Ishikawa (cell line): Measurements from ENCODE around the gene ATP23.

Experiments
- CEBPB ChIP-seq: IDR thresholded peaks from 2 replicates; pipeline ENCODE4 v1.6.1; 2012
- CREB1 ChIP-seq: IDR thresholded peaks from 2 replicates; pipeline ENCODE4 v1.6.1; 2012; ENCODE audit warnings: low read depth
- EGR1 ChIP-seq: IDR thresholded peaks from 2 replicates; pipeline ENCODE4 v1.6.1; 2012
- EP300 ChIP-seq: IDR thresholded peaks from 2 replicates; pipeline ENCODE4 v1.6.1; 2012; ENCODE audit warnings: borderline replicate concordance
- FOXM1 ChIP-seq: IDR thresholded peaks from 2 replicates; pipeline ENCODE4 v1.6.1; 2012; ENCODE audit warnings: low read depth, borderline replicate concordance
- RAD21 ChIP-seq: IDR thresholded peaks from 2 replicates; pipeline ENCODE4 v1.6.1; 2012; ENCODE audit warnings: low read depth
- TAF1 ChIP-seq: IDR thresholded peaks from 2 replicates; pipeline ENCODE4 v1.6.1; 2012; ENCODE audit warnings: low read depth, mild to moderate bottlenecking
- YY1 ChIP-seq: IDR thresholded peaks from 2 replicates; pipeline ENCODE4 v1.6.1; 2012; ENCODE audit warnings: low read depth
- ZBTB7A ChIP-seq: IDR thresholded peaks from 2 replicates; pipeline ENCODE4 v1.6.1; 2012; ENCODE audit warnings: low read depth
- TF ChIP-seq, protein P1 (sequence below): IDR thresholded peaks from 2 replicates; pipeline ENCODE4 v1.6.1; 2012
- TF ChIP-seq, protein P2 (sequence below): IDR thresholded peaks from 2 replicates; pipeline ENCODE4 v1.6.1; 2012; ENCODE audit warnings: low read depth, mild to moderate bottlenecking

DNA sequence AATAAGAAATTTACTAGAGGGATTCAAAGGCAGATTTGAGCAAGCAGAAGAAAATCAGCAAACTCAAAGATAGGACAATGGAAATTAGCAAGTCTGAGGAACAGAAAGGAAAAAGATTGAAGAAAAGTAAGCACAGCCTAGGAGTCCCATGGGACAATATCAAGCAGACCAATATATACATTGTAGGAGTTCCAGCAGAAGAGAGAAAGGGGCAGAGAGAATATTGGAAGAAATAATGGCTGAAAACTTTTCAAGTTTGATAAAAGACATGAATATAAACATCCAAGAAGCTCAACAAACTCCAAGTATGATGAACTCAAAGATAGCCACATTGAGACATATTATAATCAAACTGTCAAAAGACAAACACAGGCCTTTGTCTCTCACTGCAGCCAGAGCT, 25.2 kb downstream of the ATP23 start:
- TF ChIP-seq, protein P1, sequence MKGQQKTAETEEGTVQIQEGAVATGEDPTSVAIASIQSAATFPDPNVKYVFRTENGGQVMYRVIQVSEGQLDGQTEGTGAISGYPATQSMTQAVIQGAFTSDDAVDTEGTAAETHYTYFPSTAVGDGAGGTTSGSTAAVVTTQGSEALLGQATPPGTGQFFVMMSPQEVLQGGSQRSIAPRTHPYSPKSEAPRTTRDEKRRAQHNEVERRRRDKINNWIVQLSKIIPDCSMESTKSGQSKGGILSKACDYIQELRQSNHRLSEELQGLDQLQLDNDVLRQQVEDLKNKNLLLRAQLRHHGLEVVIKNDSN: no peak
- no peak for TF ChIP-seq EGR1
- no peak for TF ChIP-seq CEBPB
- no peak for TF ChIP-seq EP300
- TF ChIP-seq YY1: no peak
- TF ChIP-seq TAF1: no peak
- no peak for TF ChIP-seq FOXM1
- TF ChIP-seq, protein P2, sequence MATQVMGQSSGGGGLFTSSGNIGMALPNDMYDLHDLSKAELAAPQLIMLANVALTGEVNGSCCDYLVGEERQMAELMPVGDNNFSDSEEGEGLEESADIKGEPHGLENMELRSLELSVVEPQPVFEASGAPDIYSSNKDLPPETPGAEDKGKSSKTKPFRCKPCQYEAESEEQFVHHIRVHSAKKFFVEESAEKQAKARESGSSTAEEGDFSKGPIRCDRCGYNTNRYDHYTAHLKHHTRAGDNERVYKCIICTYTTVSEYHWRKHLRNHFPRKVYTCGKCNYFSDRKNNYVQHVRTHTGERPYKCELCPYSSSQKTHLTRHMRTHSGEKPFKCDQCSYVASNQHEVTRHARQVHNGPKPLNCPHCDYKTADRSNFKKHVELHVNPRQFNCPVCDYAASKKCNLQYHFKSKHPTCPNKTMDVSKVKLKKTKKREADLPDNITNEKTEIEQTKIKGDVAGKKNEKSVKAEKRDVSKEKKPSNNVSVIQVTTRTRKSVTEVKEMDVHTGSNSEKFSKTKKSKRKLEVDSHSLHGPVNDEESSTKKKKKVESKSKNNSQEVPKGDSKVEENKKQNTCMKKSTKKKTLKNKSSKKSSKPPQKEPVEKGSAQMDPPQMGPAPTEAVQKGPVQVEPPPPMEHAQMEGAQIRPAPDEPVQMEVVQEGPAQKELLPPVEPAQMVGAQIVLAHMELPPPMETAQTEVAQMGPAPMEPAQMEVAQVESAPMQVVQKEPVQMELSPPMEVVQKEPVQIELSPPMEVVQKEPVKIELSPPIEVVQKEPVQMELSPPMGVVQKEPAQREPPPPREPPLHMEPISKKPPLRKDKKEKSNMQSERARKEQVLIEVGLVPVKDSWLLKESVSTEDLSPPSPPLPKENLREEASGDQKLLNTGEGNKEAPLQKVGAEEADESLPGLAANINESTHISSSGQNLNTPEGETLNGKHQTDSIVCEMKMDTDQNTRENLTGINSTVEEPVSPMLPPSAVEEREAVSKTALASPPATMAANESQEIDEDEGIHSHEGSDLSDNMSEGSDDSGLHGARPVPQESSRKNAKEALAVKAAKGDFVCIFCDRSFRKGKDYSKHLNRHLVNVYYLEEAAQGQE: no peak
- no peak for TF ChIP-seq CREB1
- no peak for TF ChIP-seq RAD21
- no peak for TF ChIP-seq ZBTB7A
